Neutrophil (primary cell): ENCODE measurements around the gene TMEM45A.

Experiments used
- H3K27ac ChIP-seq: fragments of 200-600 bp; sonication (generic); 2 replicates; pipeline ENCODE4 v1.5.1; 2016; ENCODE audit warnings: mild to moderate bottlenecking, moderate library complexity
- H3K27me3 ChIP-seq: fragments of 200-600 bp; sonication (generic); 2 replicates; pipeline ENCODE4 v1.6.0; 2016; ENCODE audit warnings: mild to moderate bottlenecking
- H3K36me3 ChIP-seq: fragments of 200-600 bp; sonication (generic); 2 replicates; pipeline ENCODE4 v1.5.1; 2017
- H3K4me1 ChIP-seq, 2 experiments: fragments of 200-600 bp in 1 of 2; sonication (generic) in 1 of 2; 1 replicate in 1 of 2; 2 replicates in 1 of 2; pipeline versions ENCODE4 v1.5.1 to v1.6.1; 2013 to 2016; ENCODE audit warnings: low read depth in 1 of 2, low read length in 1 of 2, mild to moderate bottlenecking in 1 of 2, moderate library complexity in 1 of 2; ENCODE audit not compliant: control insufficient read depth in 1 of 2, insufficient read depth in 1 of 2
- H3K4me3 ChIP-seq, 2 experiments: fragments of 200-600 bp in 1 of 2; sonication (generic) in 1 of 2; 1 replicate in 1 of 2; 2 replicates in 1 of 2; pipeline ENCODE4 v1.5.1; 2013 to 2016; ENCODE audit warnings: low read depth in 1 of 2, low read length in 1 of 2, mild to moderate bottlenecking in 1 of 2, moderate library complexity in 1 of 2
- H3K9me3 ChIP-seq: fragments of 200-600 bp; sonication (generic); 2 replicates; pipeline ENCODE4 v1.5.1; 2016
- TF ChIP-seq, protein P1 (sequence below): fragments of 200-600 bp; sonication (generic); IDR thresholded peaks from 2 replicates; pipeline ENCODE4 v1.5.1; 2016; ENCODE audit warnings: antibody characterized with exemption

Gene TMEM45A

DNA sequence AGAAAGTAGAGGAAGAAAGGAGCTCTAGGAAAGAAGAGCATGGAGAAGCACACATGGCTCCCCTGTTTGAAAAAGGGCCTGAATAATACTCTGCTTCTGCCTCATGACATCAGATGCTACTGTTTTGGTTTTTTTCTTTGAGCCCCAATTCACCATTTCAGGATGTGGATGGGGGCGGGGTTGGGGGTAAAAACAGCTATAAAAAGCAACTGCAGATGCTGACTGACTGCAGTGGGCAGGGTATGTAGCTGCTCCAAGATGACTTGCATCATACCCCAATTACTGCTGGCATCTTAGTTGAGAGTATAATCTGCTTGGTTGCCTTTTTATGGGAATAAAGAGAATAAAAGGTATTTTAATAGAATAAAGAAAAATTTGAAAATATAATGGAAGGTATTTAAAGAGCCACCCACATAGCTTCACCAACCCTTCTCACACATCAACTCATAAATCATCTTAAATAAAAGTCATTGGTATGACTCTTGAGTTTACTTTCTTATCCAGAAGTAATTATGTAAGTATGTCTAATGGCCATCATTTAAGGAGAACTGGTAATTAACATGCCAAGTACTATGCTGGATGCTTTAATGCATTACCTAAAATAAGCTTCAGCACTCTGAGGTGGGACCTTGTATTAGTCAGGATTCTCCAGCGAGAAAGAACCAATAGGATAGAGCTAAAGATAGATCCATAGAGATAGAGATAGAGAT lies 36.4 kb upstream of the TMEM45A start:
- Histone ChIP-seq H3K9me3 (no peaks in the 10 kb centered on the region), H3K27me3 (no peaks in the 10 kb centered on the region), H3K4me3 (no peak overlapping the region), H3K27ac (no peak overlapping the region), H3K4me1 (no peaks in the 10 kb centered on the region), H3K36me3 (no peaks in the 10 kb centered on the region)
- TF ChIP-seq, protein P1, sequence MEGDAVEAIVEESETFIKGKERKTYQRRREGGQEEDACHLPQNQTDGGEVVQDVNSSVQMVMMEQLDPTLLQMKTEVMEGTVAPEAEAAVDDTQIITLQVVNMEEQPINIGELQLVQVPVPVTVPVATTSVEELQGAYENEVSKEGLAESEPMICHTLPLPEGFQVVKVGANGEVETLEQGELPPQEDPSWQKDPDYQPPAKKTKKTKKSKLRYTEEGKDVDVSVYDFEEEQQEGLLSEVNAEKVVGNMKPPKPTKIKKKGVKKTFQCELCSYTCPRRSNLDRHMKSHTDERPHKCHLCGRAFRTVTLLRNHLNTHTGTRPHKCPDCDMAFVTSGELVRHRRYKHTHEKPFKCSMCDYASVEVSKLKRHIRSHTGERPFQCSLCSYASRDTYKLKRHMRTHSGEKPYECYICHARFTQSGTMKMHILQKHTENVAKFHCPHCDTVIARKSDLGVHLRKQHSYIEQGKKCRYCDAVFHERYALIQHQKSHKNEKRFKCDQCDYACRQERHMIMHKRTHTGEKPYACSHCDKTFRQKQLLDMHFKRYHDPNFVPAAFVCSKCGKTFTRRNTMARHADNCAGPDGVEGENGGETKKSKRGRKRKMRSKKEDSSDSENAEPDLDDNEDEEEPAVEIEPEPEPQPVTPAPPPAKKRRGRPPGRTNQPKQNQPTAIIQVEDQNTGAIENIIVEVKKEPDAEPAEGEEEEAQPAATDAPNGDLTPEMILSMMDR = no peak

GRCh38 chr3:100456745-100457144 lies 35.7 kb upstream of the TMEM45A start:
- H3K4me1 ChIP-seq = no peaks in the 10 kb centered on the region
- no peaks in the 10 kb centered on the region for H3K9me3 ChIP-seq
- H3K27me3 ChIP-seq = no peaks in the 10 kb centered on the region
- H3K36me3 ChIP-seq = no peaks in the 10 kb centered on the region
- no peak overlapping the region for H3K4me3 ChIP-seq
- no peak overlapping the region for H3K27ac ChIP-seq
- TF ChIP-seq, protein P1 = no peak

DNA sequence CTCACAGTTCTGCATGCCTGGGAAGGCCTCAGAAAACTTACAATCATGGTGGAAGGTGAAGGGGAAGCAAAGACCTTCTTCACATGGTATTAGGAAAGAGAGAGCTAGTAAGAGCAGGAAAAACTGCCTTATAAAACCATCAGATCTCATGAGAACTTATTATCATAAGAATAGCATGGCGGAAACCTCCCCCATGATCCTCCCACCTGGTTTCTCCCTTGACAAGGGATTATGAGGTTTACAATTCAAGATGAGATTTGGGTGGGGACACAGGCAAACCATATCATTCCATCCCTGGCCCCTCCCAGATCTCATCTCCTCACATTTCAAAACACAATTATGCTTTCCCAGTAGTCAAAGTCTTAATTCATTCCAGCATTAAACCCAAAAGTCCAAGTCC lies 34.6 kb upstream of the TMEM45A start:
- Histone ChIP-seq H3K27ac (no peak overlapping the region), H3K4me1 (no peaks in the 10 kb centered on the region), H3K9me3 (no peaks in the 10 kb centered on the region), H3K4me3 (no peak overlapping the region), H3K27me3 (no peaks in the 10 kb centered on the region), H3K36me3 (no peaks in the 10 kb centered on the region)
- TF ChIP-seq, protein P1 = no peak

- Histone ChIP-seq H3K9me3 (no peaks in the 10 kb centered on the region), H3K36me3 (no peaks in the 10 kb centered on the region), H3K4me1 (no peaks in the 10 kb centered on the region), H3K27ac (no peak overlapping the region), H3K27me3 (no peaks in the 10 kb centered on the region), H3K4me3 (no peak overlapping the region)
- TF ChIP-seq, protein P1 = no peak
Observed at GRCh38 chr3:100458814-100459213, 33.6 kb upstream of the TMEM45A start.

DNA sequence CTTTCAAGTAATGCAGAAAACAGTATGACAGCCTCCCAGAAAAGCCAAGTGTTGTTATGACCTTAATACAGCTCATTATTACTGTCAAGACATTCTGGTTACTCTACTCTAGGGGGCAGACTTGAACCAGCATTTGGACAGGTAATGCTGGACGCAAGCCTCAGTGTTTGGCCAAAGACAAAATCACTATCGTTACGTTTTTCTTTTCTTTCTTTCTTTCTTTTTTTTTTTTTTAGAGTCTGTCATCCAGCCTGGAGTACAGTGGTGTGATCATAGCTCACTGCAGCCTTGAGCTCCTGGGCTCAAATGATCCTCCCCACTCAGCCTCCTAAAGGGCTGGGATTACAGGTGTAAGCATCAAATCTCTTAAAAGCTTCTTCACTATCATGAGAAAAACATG lies 29.4 kb upstream of the TMEM45A start:
- no peak overlapping the region for H3K27ac ChIP-seq
- no peaks in the 10 kb centered on the region for H3K9me3 ChIP-seq
- TF ChIP-seq, protein P1 = peak; percentile 52
- H3K4me1 ChIP-seq = peaks cover 18 to 20% of the 10 kb centered on the region in 2 experiments
- H3K27me3 ChIP-seq = no peaks in the 10 kb centered on the region
- H3K4me3 ChIP-seq = no peak overlapping the region
- no peaks in the 10 kb centered on the region for H3K36me3 ChIP-seq
